Astrocyte of the hippocampus (primary cell): Measurements from ENCODE around the gene CDK10.
"Not testable (repeated sequence)": the region's sequence is repeated elsewhere in the genome, so short reads cannot be mapped to it uniquely, and the experiment has no call there.

Experiments used
- DNase-seq: peaks from one replicate; pipeline ENCODE4 v3.0.0; 2011; ENCODE audit warnings: low read depth, low spot score

Gene CDK10, protein sequence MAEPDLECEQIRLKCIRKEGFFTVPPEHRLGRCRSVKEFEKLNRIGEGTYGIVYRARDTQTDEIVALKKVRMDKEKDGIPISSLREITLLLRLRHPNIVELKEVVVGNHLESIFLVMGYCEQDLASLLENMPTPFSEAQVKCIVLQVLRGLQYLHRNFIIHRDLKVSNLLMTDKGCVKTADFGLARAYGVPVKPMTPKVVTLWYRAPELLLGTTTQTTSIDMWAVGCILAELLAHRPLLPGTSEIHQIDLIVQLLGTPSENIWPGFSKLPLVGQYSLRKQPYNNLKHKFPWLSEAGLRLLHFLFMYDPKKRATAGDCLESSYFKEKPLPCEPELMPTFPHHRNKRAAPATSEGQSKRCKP

DNA sequence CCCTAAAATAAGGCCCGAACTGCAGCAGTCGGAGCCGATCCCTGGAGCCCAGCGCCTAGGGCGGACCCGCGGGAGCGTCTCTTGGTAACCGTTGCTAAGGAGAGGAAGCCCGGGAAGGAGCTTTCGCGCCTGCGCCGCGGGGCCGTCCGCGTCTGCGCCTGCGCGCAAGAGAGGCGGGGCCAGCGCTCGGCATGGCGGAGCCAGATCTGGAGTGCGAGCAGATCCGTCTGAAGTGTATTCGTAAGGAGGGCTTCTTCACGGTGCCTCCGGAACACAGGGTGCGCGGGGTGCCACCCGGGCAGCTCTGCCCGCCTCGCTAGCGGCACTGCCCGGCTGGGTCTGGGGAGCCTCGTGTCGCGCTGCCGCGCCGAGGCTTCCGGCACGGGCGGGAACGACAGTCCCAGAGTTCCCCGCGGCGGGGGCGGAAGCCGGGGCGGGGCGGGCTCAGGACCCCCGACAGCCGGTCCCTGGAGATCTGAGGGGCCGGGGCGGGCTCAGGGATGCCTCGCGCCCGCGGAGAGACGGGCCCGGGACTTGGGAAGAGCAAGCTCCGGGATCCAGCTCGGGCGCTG is at the start of gene CDK10:
CDK10 (plus strand) TSS at position 170 of the 572 bp plus-strand sequence; CDS start at position 192, 22 bp downstream.
- peak; percentile 96 for DNase-seq

GRCh38 chr16:89637379-89637778 is 49.1 kb upstream of the CDK10 start:
- DNase-seq, result no peak

GRCh38 chr16:89638455-89638854 is 48.0 kb upstream of the CDK10 start:
- DNase-seq, result no peak

DNA sequence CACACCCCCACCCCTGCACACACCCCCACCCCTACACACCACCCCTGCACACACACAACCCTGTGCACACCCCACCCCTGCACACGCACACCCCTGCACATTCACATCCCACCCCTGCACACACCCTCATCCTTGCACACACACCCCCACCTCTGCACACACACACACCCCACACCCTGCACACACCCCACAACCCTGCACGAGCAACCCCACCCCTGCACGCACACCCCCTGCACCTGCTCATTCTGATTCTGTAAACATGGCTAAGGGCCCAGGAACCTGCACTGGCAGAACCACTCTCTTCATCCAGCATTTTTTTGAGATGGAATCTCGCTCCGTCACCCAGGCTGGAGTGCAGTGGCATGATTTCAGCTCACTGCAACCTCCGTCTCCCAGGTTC is 47.1 kb upstream of the CDK10 start:
- no peak for DNase-seq

GRCh38 chr16:89641458-89642119 is 44.9 kb upstream of the CDK10 start:
- DNase-seq, result no peak

- DNase-seq, result no peak
These were observed 43.9 kb upstream of the CDK10 start for GRCh38 chr16:89642574-89642973.

DNA sequence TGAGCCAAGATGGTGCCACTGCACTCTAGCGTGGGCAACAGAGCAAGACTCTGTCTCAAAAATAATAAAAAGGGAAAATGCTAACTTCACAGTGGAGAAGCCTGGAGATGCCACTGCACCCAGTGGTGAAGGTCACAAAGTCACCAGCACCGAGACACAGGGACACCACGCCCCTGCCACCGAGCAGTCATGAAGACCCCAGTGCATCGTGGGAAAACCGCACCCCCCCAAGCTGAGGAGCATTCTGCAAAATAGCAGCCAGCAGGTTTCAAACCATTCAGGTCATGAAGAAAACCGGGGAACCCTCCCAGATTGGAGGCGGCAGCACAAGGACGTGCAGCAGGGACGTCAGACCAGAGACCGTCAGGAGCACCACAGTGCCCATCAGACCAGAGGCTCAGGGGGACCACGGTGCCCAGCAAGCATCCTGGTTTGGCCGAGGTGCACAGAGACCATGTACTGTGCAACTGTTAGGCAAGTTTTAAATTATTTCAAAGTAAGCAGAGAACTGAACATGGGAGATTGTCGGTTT is 42.7 kb upstream of the CDK10 start:
- DNase-seq, result no peak

DNA sequence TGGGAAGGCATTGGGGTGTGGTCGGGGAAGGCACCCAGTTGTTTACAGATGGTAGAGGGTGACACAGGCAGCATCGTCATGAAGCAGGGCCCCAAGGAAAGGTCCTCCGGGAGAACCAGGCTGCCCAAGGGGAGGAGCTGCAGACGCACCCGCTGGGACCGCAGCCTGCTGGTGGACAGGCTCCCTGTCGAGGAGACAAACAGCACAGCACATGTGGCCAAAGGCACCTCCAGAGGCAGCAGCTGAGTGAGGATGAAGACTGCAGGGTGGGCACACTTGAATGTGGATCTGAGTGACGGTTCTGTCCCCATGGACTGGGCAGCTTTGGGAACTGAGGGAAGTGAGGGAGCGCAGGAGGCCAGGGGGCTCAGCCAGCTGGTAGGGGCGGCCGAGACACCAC is 41.4 kb upstream of the CDK10 start:
- no peak for DNase-seq

GRCh38 chr16:89646270-89646669 is 40.2 kb upstream of the CDK10 start:
- no peak for DNase-seq

DNA sequence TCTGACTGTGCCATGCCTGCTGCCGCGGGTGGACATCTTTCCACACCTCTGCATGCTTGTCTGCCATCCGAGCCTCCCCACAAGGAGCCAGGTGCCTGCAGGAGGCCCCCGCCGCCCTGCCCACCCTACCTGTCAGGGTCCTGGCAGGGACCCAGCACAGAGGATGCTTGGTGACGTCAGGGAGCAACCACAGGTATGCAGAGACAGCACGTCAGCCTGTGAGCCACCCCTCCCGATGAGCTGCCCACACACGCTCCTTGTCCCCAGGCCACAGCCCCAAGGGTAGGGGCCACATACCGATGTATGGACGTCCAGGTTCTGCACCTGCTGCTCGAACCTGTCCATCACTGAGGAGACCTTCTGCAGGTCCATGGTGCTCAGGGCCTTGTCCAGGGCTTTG is 39.6 kb upstream of the CDK10 start:
- DNase-seq, result no peak

DNA sequence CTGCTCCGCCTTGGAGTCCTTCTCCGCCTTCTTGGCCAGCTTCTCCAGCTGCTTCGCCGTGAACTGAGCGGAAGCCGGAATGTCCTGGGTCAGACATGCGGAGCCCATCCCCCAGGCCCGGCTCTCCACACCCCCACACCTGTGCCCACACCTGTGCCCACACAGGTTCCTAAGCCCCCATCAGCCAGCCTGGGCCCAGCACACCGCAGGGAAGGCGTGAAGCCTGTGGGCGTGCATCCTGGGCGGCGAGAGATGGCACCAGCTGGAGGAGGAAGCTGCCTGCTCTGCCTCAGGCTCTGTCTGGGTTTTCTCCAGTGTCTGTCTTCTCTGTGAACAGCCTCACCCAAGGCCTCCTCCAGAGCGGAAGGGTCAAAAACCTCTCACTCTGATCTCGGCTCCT is 34.9 kb upstream of the CDK10 start:
- DNase-seq, result no peak

- DNase-seq, result no peak
These were observed 32.7 kb upstream of the CDK10 start for GRCh38 chr16:89653656-89654295.

- no peak for DNase-seq
These were observed 31.3 kb upstream of the CDK10 start for GRCh38 chr16:89655062-89655643.

- no peak for DNase-seq
These were observed 29.9 kb upstream of the CDK10 start for GRCh38 chr16:89656435-89657121.

- DNase-seq, result peak; percentile 96
These were observed 28.9 kb upstream of the CDK10 start, which contains the start of the genes CHMP1A and SPATA33 for GRCh38 chr16:89657442-89658220. CHMP1A (minus strand) TSS chr16:89657708; CDS start chr16:89657588, 120 bp downstream. SPATA33 (plus strand) TSS chr16:89657836; CDS start chr16:89657912, 76 bp downstream.

DNA sequence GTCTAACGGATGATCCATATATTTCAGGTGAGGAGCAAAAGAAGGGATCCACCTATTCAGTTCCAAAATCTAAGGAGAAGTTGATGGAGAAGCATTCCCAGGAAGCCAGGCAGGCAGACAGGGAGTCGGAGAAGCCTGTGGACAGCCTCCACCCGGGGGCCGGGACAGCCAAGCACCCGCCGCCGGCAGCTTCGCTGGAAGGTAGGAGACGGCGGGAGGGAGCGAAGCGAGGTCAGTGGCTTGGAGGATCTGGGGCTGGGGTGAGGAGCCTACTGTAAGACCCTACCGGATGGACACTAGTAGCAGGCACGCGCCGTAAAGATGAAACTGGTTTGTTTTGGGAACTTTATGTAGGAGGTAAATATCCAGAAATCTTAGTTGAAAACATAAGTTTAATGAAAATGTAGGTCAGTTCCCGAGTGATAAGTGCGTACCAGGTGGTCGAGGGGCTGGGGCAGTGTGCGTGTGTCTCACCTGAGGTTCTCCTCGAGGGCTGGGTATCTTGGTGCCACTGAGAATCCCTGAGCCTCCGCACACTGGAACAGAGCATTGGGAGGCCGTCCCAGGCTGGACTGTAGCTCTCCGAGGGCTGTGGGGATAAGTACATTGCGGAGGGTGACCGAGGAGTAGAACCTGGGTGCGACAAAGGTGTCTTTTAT is 28.1 kb upstream of the CDK10 start:
- DNase-seq, result no peak

DNA sequence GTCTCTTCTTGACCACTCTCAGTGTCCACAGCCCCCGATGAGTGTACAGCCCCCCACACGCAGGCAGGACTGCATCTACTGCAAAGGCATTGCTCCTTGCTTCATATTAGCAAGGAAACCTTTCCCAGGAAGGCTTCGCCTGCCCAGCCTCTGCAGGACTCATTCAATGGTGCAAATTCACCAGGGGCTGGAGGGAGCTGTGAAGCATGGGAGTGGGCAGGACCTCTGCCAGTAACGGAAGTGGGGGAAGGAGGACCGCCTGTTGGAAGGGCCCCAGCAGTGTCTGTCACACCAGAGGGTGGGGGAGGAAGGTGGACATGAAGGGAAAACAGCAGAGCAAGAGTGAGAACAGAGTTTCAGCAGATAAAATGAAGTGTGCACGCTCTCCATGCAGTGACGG is 26.3 kb upstream of the CDK10 start:
- no peak for DNase-seq

GRCh38 chr16:89661215-89661614 is 25.3 kb upstream of the CDK10 start:
- DNase-seq, result no peak

DNA sequence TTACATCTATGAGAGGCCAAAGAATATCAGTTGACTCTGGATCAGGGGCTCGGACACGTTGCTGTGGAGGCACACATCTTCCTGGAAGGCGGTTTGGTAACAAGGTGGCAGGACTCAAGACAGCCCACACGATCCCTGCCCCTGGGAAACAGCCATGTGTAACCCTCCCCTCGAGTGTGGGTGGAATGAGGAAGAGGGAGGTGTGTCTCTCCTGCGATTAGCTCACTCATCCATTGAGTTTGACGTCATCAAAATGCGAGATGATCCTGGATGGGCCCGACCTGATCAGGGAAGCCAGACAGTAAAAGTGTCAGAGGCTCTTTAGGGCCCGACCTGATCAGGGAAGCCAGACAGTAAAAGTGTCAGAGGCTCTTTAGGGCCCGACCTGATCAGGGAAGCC is 22.3 kb upstream of the CDK10 start:
- not testable (repeated sequence) for DNase-seq

DNA sequence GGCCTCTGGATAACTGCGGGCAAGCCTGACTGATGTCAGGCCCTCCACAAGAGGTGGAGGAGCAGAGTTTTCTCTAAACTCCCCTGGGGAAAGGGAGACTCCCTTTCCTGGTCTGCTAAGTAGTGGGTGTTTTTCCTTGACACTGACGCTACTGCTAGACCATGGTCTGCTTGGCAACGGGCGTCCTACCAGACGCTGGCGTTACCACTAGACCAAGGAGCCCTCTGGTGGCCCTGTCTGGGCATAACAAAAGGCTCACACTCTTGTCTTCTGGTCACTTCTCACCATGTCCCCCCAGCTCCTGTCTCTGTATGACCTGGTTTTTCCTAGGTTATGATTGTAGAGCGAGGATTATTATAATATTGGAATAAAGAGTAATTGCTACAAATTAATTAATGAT is 19.5 kb upstream of the CDK10 start:
- peak; percentile 33 for DNase-seq
